VCaP (cell line): ENCODE data around the gene VWA3B.

ENCODE experiments used
- H3K27ac ChIP-seq: fragments of 450-650 bp; 2 replicates; pipeline ENCODE4 v1.5.1; 2017
- TF ChIP-seq, protein P1 (sequence below): fragments of 450-650 bp; conservative IDR thresholded peaks from 2 replicates; pipeline ENCODE4 v1.5.1; 2017; ENCODE audit warnings: mild to moderate bottlenecking, moderate library complexity

Gene VWA3B

DNA sequence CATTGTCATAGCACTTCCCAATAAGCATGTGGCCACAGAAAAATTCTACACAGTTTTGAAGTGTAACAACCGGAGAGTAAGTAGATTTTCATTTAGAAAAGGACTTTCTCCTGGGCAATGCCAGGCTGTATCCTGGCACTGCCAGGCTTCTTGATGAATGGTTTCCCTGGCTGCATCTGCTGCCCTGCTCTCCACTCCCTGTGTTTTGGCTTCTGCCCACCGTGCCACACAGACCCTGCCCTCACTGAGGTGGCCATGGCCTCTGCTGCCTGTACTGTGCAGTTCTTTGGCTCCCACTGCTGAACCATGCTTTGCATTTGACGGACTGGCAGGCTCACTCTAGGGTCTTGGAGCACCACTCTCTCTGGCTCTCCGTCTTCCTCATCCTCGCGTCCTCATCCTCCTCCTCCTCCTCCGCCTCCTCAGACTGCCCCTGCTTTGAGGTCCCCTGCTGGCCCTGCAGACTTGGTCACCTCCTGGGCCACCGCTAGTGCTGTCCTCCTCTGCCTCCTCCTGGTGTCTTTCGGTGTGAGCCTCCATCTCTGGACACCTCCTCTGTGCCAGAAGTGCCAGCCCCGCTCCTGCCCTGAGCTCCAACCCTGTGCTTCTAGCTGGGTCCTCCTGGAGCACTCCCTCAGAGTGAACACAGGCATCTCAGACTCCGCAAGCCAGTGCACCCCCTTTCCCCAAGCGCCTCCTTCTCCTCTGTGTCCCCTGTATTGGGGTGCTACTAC is 213.3 kb downstream of the VWA3B start:
- TF ChIP-seq, protein P1, sequence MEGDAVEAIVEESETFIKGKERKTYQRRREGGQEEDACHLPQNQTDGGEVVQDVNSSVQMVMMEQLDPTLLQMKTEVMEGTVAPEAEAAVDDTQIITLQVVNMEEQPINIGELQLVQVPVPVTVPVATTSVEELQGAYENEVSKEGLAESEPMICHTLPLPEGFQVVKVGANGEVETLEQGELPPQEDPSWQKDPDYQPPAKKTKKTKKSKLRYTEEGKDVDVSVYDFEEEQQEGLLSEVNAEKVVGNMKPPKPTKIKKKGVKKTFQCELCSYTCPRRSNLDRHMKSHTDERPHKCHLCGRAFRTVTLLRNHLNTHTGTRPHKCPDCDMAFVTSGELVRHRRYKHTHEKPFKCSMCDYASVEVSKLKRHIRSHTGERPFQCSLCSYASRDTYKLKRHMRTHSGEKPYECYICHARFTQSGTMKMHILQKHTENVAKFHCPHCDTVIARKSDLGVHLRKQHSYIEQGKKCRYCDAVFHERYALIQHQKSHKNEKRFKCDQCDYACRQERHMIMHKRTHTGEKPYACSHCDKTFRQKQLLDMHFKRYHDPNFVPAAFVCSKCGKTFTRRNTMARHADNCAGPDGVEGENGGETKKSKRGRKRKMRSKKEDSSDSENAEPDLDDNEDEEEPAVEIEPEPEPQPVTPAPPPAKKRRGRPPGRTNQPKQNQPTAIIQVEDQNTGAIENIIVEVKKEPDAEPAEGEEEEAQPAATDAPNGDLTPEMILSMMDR: no peak
- H3K27ac ChIP-seq: no peak overlapping the region

DNA sequence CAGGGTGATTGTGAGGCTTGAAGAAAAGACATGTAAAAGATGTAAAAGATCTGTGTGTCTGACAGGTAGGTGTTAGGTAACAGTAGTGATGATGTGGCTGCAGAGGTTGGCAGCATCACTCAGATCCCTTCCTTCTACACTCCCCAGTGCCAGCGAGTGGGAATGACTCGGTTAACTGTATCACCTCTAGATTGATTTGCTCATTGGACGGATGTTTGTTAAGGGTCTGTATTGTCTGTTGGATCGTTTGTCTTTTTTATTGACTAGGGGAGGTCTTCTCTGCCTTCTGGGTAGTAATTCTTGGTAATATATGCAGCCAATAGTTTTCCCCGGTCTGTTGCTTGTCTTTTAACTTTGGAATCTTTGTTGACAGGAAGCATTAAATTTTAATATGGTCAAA is 214.5 kb downstream of the VWA3B start:
- 0 out of 2 replicates have a peak overlapping the region, but pooled peaks have one; percentile 10 for H3K27ac ChIP-seq
- TF ChIP-seq, protein P1: no peak

DNA sequence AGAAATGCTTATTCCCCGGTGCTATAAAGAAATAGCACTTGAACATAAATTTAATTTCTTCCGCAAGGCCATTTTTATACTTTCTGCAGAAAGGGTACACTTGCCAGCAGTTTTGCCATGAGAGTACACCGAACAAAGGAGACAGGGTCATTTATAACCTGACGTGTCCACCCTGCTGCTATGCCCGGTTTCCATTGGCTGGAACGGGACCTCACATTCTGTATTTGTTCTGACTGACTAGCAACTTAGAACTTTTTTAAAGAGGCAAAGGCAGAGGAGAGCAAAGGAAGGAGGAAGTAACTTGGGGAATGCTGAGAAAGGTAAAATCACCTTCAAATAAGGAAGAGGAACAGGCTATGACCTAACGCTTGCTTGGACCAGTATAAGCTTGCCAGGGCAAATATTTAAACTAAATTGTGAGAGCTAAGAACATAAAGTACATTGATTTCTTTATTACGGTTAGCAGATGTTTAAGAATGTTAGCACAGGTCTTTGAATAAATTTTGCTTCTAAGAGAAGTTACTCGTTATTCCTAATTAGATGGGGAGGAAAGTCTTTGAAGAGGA is 220.2 kb downstream of the VWA3B start:
- peak overlapping the region; percentile 56 for H3K27ac ChIP-seq

DNA sequence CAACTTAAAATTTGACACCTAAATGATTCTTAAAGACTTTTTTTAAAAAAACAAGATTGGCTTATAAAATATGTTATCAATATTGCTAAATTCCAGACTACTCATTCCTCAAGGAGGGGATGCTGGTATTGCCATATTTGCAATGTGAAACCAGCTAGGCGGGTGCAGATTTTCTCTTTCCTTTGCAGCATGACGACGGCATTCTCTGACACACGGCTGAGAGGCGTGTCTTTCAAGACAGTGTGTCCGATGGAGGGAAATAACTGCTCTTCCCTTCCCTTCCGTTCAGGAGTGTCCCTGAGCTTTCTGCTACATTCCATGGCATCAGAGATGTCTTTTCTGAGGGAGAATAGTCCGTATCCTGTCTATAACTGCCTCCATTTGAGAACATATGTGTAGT is 221.1 kb downstream of the VWA3B start:
- peak overlapping the region; percentile 56 for H3K27ac ChIP-seq
- TF ChIP-seq, protein P1: no peak

DNA sequence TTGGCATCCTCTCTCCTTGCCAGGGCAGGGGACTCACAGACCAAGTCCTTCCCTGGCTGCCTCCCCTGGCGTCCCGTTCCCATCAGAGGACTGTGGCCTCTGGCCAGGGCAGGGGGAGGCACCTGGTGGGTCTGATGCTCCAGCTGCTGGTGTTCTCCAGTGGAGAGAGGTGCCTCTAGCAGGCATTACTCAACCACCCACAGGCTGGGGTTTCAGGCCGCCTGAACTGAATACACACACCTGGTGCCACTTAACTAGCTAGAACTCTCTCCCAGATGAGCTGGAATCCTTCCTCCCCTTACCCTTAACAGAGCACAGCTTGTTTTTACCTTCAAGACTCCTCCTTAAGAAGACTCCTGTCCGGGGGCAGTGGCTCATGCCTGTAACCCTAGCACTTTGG is 221.6 kb downstream of the VWA3B start:
- peak overlapping the region; percentile 56; the same call in 1 of the 2 replicates for H3K27ac ChIP-seq
- TF ChIP-seq, protein P1: no peak

DNA sequence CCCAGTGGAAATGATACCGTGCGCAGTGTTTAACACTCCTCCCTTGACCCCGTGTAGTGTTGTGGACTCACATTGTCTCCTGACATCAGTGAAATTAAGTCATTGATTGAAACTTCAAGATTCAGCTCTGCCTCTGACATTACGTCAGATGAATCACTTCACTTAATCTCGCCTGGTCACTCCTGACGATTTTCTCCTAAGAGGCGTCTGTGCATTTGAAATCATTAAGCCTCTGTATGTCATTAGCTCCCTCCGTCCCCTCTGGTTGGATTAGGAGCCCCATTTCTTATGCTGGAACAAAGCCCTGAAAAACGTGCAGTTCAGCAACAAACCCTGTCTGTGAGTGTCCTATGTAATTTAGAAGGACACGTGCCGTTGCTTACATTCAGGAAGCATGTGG is 222.6 kb downstream of the VWA3B start:
- TF ChIP-seq, protein P1: no peak
- no peak overlapping the region for H3K27ac ChIP-seq

DNA sequence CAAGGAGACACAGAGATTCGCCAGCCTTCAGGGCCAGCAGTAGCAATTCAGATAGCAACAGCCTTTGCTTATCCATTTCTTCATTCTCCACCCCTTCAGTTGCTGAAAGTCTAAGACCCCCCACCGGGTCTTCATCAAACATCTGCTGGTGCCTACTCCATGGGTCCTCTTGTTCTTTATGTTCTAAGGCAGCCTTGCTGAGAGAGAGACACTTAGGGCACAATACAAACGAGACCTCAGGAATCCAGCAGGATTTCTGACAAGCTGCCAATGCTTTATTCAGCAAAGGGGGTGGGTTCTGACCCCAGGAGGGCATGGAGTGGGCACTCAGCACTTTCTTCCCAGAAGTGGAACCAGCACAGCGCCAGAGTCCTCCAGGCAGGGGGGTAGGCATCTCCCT is 223.0 kb downstream of the VWA3B start:
- H3K27ac ChIP-seq: no peak overlapping the region
- TF ChIP-seq, protein P1: no peak

DNA sequence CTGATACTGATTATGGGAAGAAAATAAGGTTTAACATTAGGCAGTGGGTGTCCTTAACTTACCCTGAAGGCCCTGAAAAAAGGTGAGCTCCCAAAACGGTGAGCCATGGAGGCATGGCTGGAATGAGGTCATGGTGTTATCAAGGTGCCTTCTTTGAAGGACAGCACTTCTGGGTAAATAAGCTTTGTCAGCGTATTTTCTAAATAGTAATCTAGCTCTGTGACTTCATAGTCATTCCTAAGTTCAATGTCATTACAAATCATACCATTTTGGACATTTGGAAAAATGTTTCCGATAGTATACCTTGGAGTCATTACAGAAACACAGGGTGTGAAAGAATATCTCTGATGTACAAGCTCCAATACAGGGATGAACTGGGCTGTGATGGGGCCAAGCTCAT is 224.1 kb downstream of the VWA3B start:
- no peak overlapping the region for H3K27ac ChIP-seq
- TF ChIP-seq, protein P1: no peak
